IMR-90 (cell line): ENCODE data around the gene HOATZ. TPM values are rescaled to one million over a fixed set of nuclear protein-coding genes. Genes with fewer than 3 reads are reported as not detected.

Experiments used
- ATAC-seq: fragments of 200-7000 bp; cut with Tn5 transposase; 2 replicates; pipeline ENCODE4 v1.9.1; 2020; ENCODE audit warnings: low read depth, mild to moderate bottlenecking, moderate library complexity
- Bru-seq: library from RNA; stranded (reverse); fragments of 400-500 nt; gene quantifications from one replicate; lab custom pipeline; 2021; lab: Mats Ljungman, UMichigan
- BruChase-seq, 2 experiments: library from RNA; stranded (reverse); fragments of 400-500 nt; gene quantifications; one replicate each; lab custom pipeline; 2021; lab: Mats Ljungman, UMichigan
- BruUV-seq: library from RNA; stranded (reverse); fragments of 400-500 nt; replicated peaks from 2 replicates; lab custom pipeline; 2021; lab: Mats Ljungman, UMichigan
- CTCF ChIA-PET: fragments of 300-600 bp; formaldehyde crosslinking; extraction: SDS; loops from one replicate; lab custom pipeline; 2021; ENCODE audit warnings: antibody characterized with exemption; lab: Yijun Ruan, JAX
- POLR2A ChIA-PET: fragments of 300-600 bp; sonication (Branson Sonifier 250); formaldehyde crosslinking; loops from one replicate; lab custom pipeline; 2022; ENCODE audit warnings: antibody characterized with exemption; ENCODE audit not compliant: unreplicated experiment; lab: Charles Lee
- DNase-seq: peaks from one replicate; pipeline ENCODE4 v3.0.0; 2013
- H2AFZ ChIP-seq: replicated peaks from 2 replicates; pipeline ENCODE3; 2013; ENCODE audit warnings: low read length, mild to moderate bottlenecking; ENCODE audit not compliant: poor library complexity
- H2AK5ac ChIP-seq: 2 replicates; pipeline ENCODE4 v1.6.1; 2013; ENCODE audit warnings: low read depth, low read length, inconsistent platforms
- H2AK9ac ChIP-seq: replicated peaks from 2 replicates; pipeline ENCODE3; 2013; ENCODE audit warnings: mild to moderate bottlenecking, low read depth, low read length, moderate library complexity; ENCODE audit not compliant: poor library complexity
- H2BK120ac ChIP-seq: 2 replicates; pipeline ENCODE4 v1.6.1; 2013; ENCODE audit warnings: low read depth, low read length, inconsistent platforms
- H2BK15ac ChIP-seq: 3 replicates; pipeline ENCODE4 v1.6.1; 2013; ENCODE audit warnings: low read depth, low read length, inconsistent platforms
- H2BK20ac ChIP-seq: 2 replicates; pipeline ENCODE4 v1.6.1; 2013; ENCODE audit warnings: low read depth, mild to moderate bottlenecking, inconsistent platforms, low read length, moderate library complexity
- H2BK5ac ChIP-seq: 2 replicates; pipeline ENCODE4 v1.6.1; 2013; ENCODE audit warnings: mild to moderate bottlenecking, low read depth, low read length, inconsistent platforms; ENCODE audit not compliant: poor library complexity, severe bottlenecking
- H3K14ac ChIP-seq: replicated peaks from 2 replicates; pipeline ENCODE4 v1.6.1; 2013; ENCODE audit warnings: low read depth, low read length, inconsistent platforms
- H3K18ac ChIP-seq: 2 replicates; pipeline ENCODE4 v1.6.1; 2013; ENCODE audit warnings: low read depth, low read length, control low read depth
- H3K23ac ChIP-seq: 2 replicates; pipeline ENCODE4 v1.6.1; 2013; ENCODE audit warnings: low read depth, low read length, inconsistent platforms
- H3K27ac ChIP-seq: 2 replicates; pipeline ENCODE4 v1.5.1; 2013; ENCODE audit warnings: mild to moderate bottlenecking, control low read depth, low read length; ENCODE audit not compliant: insufficient read depth
- H3K27me3 ChIP-seq: 2 replicates; pipeline ENCODE4 v1.6.1; 2013; ENCODE audit warnings: low read length; ENCODE audit not compliant: control insufficient read depth, insufficient read depth
- H3K36me3 ChIP-seq: 2 replicates; pipeline ENCODE4 v1.6.1; 2013; ENCODE audit warnings: low read length, mixed read lengths; ENCODE audit not compliant: control insufficient read depth, insufficient read depth
- H3K4ac ChIP-seq: 2 replicates; pipeline ENCODE4 v1.6.1; 2013; ENCODE audit warnings: low read depth, low read length, inconsistent platforms
- H3K4me1 ChIP-seq: 2 replicates; pipeline ENCODE4 v1.6.1; 2013; ENCODE audit warnings: low read length, mixed read lengths; ENCODE audit not compliant: control insufficient read depth, insufficient read depth
- H3K4me2 ChIP-seq: 2 replicates; pipeline ENCODE4 v1.6.1; 2013; ENCODE audit warnings: low read depth, mild to moderate bottlenecking, control low read depth, low read length, moderate library complexity
- H3K4me3 ChIP-seq: 2 replicates; pipeline ENCODE4 v1.5.1; 2013; ENCODE audit warnings: low read depth, mild to moderate bottlenecking, control low read depth, low read length, moderate library complexity; ENCODE audit not compliant: insufficient read depth
- H3K56ac ChIP-seq: 2 replicates; pipeline ENCODE4 v1.6.1; 2013; ENCODE audit warnings: low read length, inconsistent platforms; ENCODE audit not compliant: insufficient read depth; ENCODE audit errors: extremely low read depth
- H3K79me1 ChIP-seq, 2 experiments: 2 replicates each; pipeline ENCODE4 v1.6.1; 2013; ENCODE audit warnings: low read length in 2 of 2, inconsistent platforms in 1 of 2, low read depth in 1 of 2
- H3K9ac ChIP-seq: 2 replicates; pipeline ENCODE4 v1.6.1; 2013; ENCODE audit warnings: low read depth, low read length, control low read depth
- H3K9me1 ChIP-seq: 2 replicates; pipeline ENCODE4 v1.6.1; 2013; ENCODE audit warnings: low read length, inconsistent platforms; ENCODE audit not compliant: insufficient read depth
- H3K9me3 ChIP-seq: 2 replicates; pipeline ENCODE4 v1.6.1; 2013; ENCODE audit warnings: low read length; ENCODE audit not compliant: control insufficient read depth, insufficient read depth
- H4K20me1 ChIP-seq: 2 replicates; pipeline ENCODE4 v1.6.1; 2013; ENCODE audit warnings: low read length, inconsistent platforms; ENCODE audit not compliant: insufficient read depth
- H4K5ac ChIP-seq: 2 replicates; pipeline ENCODE4 v1.6.1; 2013; ENCODE audit warnings: mild to moderate bottlenecking, low read depth, low read length, control low read depth
- H4K8ac ChIP-seq, 2 experiments: 2 replicates each; pipeline ENCODE4 v1.6.1; 2013; ENCODE audit warnings: low read depth in 2 of 2, low read length in 2 of 2, control low read depth in 1 of 2, inconsistent platforms in 1 of 2
- H4K91ac ChIP-seq: 2 replicates; pipeline ENCODE4 v1.6.1; 2013; ENCODE audit warnings: low read depth, low read length, inconsistent platforms; ENCODE audit not compliant: insufficient read depth
- BHLHE40 ChIP-seq: fragments of 150-350 bp; IDR thresholded peaks from 2 replicates; pipeline ENCODE4 v1.6.1; 2016; ENCODE audit warnings: mild to moderate bottlenecking, low read depth, low read length
- CEBPB ChIP-seq: IDR thresholded peaks from 2 replicates; pipeline ENCODE4 v1.6.1; 2012; ENCODE audit warnings: low read depth, low read length, improper control_type of control experiment
- CHD1 ChIP-seq: IDR thresholded peaks from 2 replicates; pipeline ENCODE4 v1.6.1; 2012; ENCODE audit warnings: low read depth, low read length, improper control_type of control experiment
- FOS ChIP-seq: fragments of 150-350 bp; IDR thresholded peaks from 2 replicates; pipeline ENCODE4 v1.6.1; 2016; ENCODE audit warnings: low read depth, low read length
- MAFK ChIP-seq: IDR thresholded peaks from 2 replicates; pipeline ENCODE4 v1.6.1; 2012; ENCODE audit warnings: low read depth, low read length, improper control_type of control experiment
- MAZ ChIP-seq: IDR thresholded peaks from 2 replicates; pipeline ENCODE4 v1.6.1; 2012; ENCODE audit warnings: low read depth, mild to moderate bottlenecking, low read length, improper control_type of control experiment, moderate library complexity, borderline replicate concordance
- NFE2L2 ChIP-seq: fragments of 150-350 bp; IDR thresholded peaks from 2 replicates; pipeline ENCODE4 v1.6.1; 2016; ENCODE audit warnings: low read depth, mild to moderate bottlenecking, low read length
- POLR2A ChIP-seq: IDR thresholded peaks from 2 replicates; pipeline ENCODE4 v1.6.1; 2012; ENCODE audit warnings: mild to moderate bottlenecking, low read depth, low read length
- RCOR1 ChIP-seq: IDR thresholded peaks from 2 replicates; pipeline ENCODE4 v1.6.1; 2012; ENCODE audit warnings: mild to moderate bottlenecking, low read length, improper control_type of control experiment; ENCODE audit not compliant: insufficient replicate concordance
- WGBS, 2 experiments: methylation state at CpG; one replicate each; pipeline versions ENCODE4 v1.1.5 to v1.1.7; 2013; ENCODE audit warnings: missing lambda C conversion rate in 2 of 2; ENCODE audit not compliant: insufficient read length in 1 of 2; ENCODE audit errors: extremely low coverage in 2 of 2; 5-methylcytosine and 5-hydroxymethylcytosine counted together
- dilution Hi-C: fragments of 300-500 bp; cut with HindIII; formaldehyde crosslinking; loops from one replicate; pipeline ENCODE4 v1.14.3; 2018; ENCODE audit warnings: low sequenced_read_pairs; ENCODE audit not compliant: unreplicated experiment
- in situ Hi-C: fragments of 300-500 bp; cut with MboI; formaldehyde crosslinking; loops from 3 replicates; pipeline ENCODE4 v1.14.3; 2019; ENCODE audit warnings: low sequenced_read_pairs, inconsistent platforms, mixed read lengths
- intact Hi-C: fragments of 100-400 bp; cut with micrococcal nuclease; formaldehyde crosslinking; loops from 2 replicates; pipeline ENCODE4 v1.10.0; 2022
- long read RNA-seq: library from polyadenylated mRNA; unstranded; transcript quantifications from one replicate; pipeline ENCODE4 v2.0.0, GENCODE V29; 2021; ENCODE audit not compliant: unreplicated experiment
- polyA plus RNA-seq, 3 experiments: library from polyadenylated mRNA; depleted of rRNA; stranded (reverse); fragments of >200 nt; gene quantifications; 2 replicates each; pipeline ENCODE4 v1.2.3, GENCODE V29; 2012; ENCODE audit warnings: low replicate concordance in 1 of 3
- total RNA-seq: library from RNA; depleted of rRNA; stranded (reverse); fragments of >200 nt; gene quantifications from 2 replicates; pipeline ENCODE4 v1.2.3, GENCODE V29; 2012; rRNA removed
- TF ChIP-seq, protein P1 (sequence below): fragments of 150-350 bp; IDR thresholded peaks from 2 replicates; pipeline ENCODE4 v1.6.1; 2017; ENCODE audit warnings: mild to moderate bottlenecking, antibody characterized with exemption, low read length, low read depth
- TF ChIP-seq, protein P2 (sequence below): fragments of 150-350 bp; IDR thresholded peaks from 2 replicates; pipeline ENCODE4 v1.6.1; 2016; ENCODE audit warnings: low read depth, mild to moderate bottlenecking, low read length, moderate library complexity, borderline replicate concordance
- TF ChIP-seq, protein P3 (sequence below): conservative IDR thresholded peaks from 2 replicates; pipeline ENCODE4 v1.5.1; 2012; ENCODE audit warnings: mild to moderate bottlenecking, low read depth, low read length, improper control_type of control experiment

HOATZ gene
- total RNA-seq (not detected in 2 replicates), polyA plus RNA-seq (2012; rRNA removed) (not detected in 2 replicates), Bru-seq, nascent RNA (percentile 12 among the genes with signal in this experiment), BruChase-seq, experiment 1, labeled RNA remaining after a 6-hour chase (not detected), BruChase-seq, experiment 2, labeled RNA remaining after a 2-hour chase (not detected)
- not detected in 2 replicates for polyA plus RNA-seq (2012; cell fraction: cytosol; rRNA removed)
- polyA plus RNA-seq (2012; cell fraction: nucleus; rRNA removed; ENCODE audit: low replicate concordance) = not detected in 2 replicates
- long read RNA-seq = 0 reads

DNA sequence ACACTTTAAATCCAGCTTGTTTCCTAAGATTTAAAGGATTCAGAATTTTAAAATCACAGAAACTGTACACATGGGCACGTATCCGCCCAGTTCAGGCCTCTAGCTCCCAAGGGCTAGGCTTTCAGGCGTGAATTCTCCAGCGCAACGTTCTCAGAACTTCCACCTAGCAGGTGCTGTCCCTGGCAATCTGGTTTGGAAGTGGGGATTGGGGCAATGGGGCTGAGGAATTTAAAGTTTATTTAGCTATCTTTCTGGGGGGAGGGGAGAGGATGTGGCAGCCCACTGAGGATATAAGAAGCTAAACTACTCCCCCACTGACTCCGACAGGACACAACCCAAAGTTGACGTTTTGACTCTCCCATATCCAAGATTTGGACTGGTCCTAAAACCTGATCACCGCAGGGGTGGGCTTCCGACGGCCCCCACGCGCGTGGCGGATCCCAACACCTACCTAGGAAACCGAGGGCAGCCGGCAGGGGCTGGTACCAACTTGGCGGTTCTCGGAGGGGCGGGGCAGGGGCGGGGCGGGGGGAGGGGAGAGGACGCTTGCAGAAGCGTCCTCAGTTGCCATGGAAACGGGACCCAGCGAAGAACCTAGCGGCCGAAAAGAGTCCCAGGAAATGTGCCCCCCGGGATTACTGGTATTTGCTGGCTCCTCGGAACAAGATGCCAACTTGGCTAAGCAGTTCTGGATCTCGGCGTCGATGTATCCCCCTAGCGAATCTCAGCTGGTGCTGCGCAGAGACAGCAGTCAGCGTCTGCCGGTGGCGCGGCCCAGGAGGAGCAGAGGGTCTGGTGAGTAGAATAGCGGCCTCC, at the start of gene HOATZ:
TSS of gene HOATZ (plus strand) at position 563 of the 816 bp plus-strand sequence. CDS start at position 570, 7 bp downstream.
- peak; percentile 48; the same call in 1 of the 2 replicates for ATAC-seq
- POLR2A ChIA-PET = no interaction called here
- in situ Hi-C loops = no loop called here
- TF ChIP-seq MAFK (no peak), CEBPB (no peak), MAZ (no peak), CHD1 (no peak), NFE2L2 (no peak), BHLHE40 (no peak), RCOR1 (no peak), POLR2A (no peak), FOS (no peak)
- TF ChIP-seq, protein P1, sequence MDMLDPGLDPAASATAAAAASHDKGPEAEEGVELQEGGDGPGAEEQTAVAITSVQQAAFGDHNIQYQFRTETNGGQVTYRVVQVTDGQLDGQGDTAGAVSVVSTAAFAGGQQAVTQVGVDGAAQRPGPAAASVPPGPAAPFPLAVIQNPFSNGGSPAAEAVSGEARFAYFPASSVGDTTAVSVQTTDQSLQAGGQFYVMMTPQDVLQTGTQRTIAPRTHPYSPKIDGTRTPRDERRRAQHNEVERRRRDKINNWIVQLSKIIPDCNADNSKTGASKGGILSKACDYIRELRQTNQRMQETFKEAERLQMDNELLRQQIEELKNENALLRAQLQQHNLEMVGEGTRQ = no peak
- TF ChIP-seq, protein P2, sequence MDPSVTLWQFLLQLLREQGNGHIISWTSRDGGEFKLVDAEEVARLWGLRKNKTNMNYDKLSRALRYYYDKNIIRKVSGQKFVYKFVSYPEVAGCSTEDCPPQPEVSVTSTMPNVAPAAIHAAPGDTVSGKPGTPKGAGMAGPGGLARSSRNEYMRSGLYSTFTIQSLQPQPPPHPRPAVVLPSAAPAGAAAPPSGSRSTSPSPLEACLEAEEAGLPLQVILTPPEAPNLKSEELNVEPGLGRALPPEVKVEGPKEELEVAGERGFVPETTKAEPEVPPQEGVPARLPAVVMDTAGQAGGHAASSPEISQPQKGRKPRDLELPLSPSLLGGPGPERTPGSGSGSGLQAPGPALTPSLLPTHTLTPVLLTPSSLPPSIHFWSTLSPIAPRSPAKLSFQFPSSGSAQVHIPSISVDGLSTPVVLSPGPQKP = no peak
- TF ChIP-seq, protein P3, sequence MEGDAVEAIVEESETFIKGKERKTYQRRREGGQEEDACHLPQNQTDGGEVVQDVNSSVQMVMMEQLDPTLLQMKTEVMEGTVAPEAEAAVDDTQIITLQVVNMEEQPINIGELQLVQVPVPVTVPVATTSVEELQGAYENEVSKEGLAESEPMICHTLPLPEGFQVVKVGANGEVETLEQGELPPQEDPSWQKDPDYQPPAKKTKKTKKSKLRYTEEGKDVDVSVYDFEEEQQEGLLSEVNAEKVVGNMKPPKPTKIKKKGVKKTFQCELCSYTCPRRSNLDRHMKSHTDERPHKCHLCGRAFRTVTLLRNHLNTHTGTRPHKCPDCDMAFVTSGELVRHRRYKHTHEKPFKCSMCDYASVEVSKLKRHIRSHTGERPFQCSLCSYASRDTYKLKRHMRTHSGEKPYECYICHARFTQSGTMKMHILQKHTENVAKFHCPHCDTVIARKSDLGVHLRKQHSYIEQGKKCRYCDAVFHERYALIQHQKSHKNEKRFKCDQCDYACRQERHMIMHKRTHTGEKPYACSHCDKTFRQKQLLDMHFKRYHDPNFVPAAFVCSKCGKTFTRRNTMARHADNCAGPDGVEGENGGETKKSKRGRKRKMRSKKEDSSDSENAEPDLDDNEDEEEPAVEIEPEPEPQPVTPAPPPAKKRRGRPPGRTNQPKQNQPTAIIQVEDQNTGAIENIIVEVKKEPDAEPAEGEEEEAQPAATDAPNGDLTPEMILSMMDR = 0 out of 2 replicates have a peak, but pooled peaks have one; percentile 10

More for the DNA sequence above, at the start of gene HOATZ:
- BruUV-seq = no TSS peak
- Histone ChIP-seq H4K20me1 (no peaks in the 10 kb centered on the region), H3K27me3 (peaks cover 4% of the 10 kb centered on the region), H2BK5ac (no peak within 1 kb of the TSS), H2BK20ac (no peak within 1 kb of the TSS; the same call in 1 of the 2 replicates), H2BK15ac (peak within 1 kb of the TSS; percentile 63; the same call in 1 of the 3 replicates), H3K4me3 (peak within 1 kb of the TSS; percentile 13; the same call in 1 of the 2 replicates), H3K79me1 (no peaks in the 10 kb centered on the region), H3K14ac (no peak within 1 kb of the TSS), H2AK5ac (no peak within 1 kb of the TSS; the same call in 1 of the 2 replicates), H3K4ac (no peak within 1 kb of the TSS), H4K5ac (no peak within 1 kb of the TSS), H3K9me3 (no peaks in the 10 kb centered on the region), H3K56ac (no peak within 1 kb of the TSS), H2BK120ac (peak within 1 kb of the TSS; percentile 43; the same call in 1 of the 2 replicates), H3K4me2 (peak within 1 kb of the TSS; percentile 62), H3K27ac (no peak within 1 kb of the TSS), H2AK9ac (no peak within 1 kb of the TSS), H4K91ac (no peak within 1 kb of the TSS), H3K36me3 (no peaks in the 10 kb centered on the region), H3K23ac (peak within 1 kb of the TSS; percentile 24; the same call in 1 of the 2 replicates), H4K8ac (0 out of 4 replicates have a peak within 1 kb of the TSS, but pooled peaks of 1 of the 2 experiments have one; percentile 5), H3K9me1 (no peaks in the 10 kb centered on the region), H2AFZ (peak within 1 kb of the TSS; percentile 88), H3K9ac (no peak within 1 kb of the TSS), H3K4me1 (no peaks in the 10 kb centered on the region), H3K18ac (no peak within 1 kb of the TSS)
- dilution Hi-C loops = no loop called here
- CTCF ChIA-PET = no interaction called here
- 3% methylated on average over 11 of the region's 39 CpGs; no CpG with 5 or more reads in 1 of the 2 experiments for WGBS, 2 experiments
- intact Hi-C loops = no loop called here
- DNase-seq = no peak
